WTC11 (cell line): ENCODE results near the gene RAB12.

Experiments
- CREM ChIP-seq: sonication (generic); formaldehyde crosslinking; IDR thresholded peaks from 2 replicates; pipeline ENCODE4 v1.8.1; 2022; ENCODE audit warnings: mild to moderate bottlenecking, missing genetic modification reagents, moderate library complexity
- CTCF ChIP-seq: fragments of 200-600 bp; IDR thresholded peaks from 2 replicates; pipeline ENCODE4 v1.8.0; 2022; ENCODE audit warnings: antibody characterized with exemption
- MAX ChIP-seq: sonication (generic); formaldehyde crosslinking; IDR thresholded peaks from 2 replicates; pipeline ENCODE4 v1.8.0; 2022; ENCODE audit warnings: mild to moderate bottlenecking, missing genetic modification reagents
- USF2 ChIP-seq: sonication (generic); formaldehyde crosslinking; IDR thresholded peaks from 2 replicates; pipeline ENCODE4 v1.8.1; 2023; ENCODE audit warnings: mild to moderate bottlenecking, missing genetic modification reagents, moderate library complexity

GRCh38 chr18:8658858-8659485, 49.7 kb downstream of the RAB12 start:
- TF ChIP-seq MAX (no peak), CTCF (no peak), CREM (no peak), USF2 (no peak)
